Neural cell (in vitro differentiated cells): Measurements from ENCODE around the gene KRR1. TPM values are rescaled to one million over a fixed set of nuclear protein-coding genes. Genes with fewer than 3 reads are reported as not detected.

Experiments
- H2AFZ ChIP-seq: fragments of 200-600, 300-800 bp; sonication (generic), shearing (Covaris generic); 2 replicates; pipeline ENCODE4 v1.6.0; 2014; ENCODE audit warnings: low read depth, mild to moderate bottlenecking, antibody characterized with exemption, low read length, moderate library complexity
- H3F3A ChIP-seq: fragments of 200-600 bp; shearing (Covaris generic); 2 replicates; pipeline ENCODE4 v1.6.1; 2016; ENCODE audit warnings: mild to moderate bottlenecking, moderate library complexity, mixed read lengths, antibody characterized with exemption, low read length; ENCODE audit not compliant: insufficient read depth, poor library complexity, severe bottlenecking
- H3K27ac ChIP-seq: fragments of 200-600, 300-800 bp; sonication (generic), shearing (Covaris generic); 2 replicates; pipeline ENCODE4 v1.5.1; 2014; ENCODE audit warnings: mild to moderate bottlenecking, low read length, moderate library complexity
- H3K27me3 ChIP-seq: fragments of 300-800, 200-600 bp; sonication (generic), shearing (Covaris generic); 2 replicates; pipeline ENCODE4 v1.6.0; 2014; ENCODE audit warnings: mild to moderate bottlenecking, low read depth, low read length, moderate library complexity; ENCODE audit not compliant: insufficient read depth
- H3K36me3 ChIP-seq: fragments of 300-800, 200-600 bp; sonication (generic), shearing (Covaris generic); 2 replicates; pipeline ENCODE4 v1.5.1; 2014; ENCODE audit warnings: mild to moderate bottlenecking, antibody characterized with exemption, low read length, moderate library complexity; ENCODE audit not compliant: insufficient read depth
- H3K4me2 ChIP-seq: fragments of 300-800, 200-600 bp; sonication (generic), shearing (Covaris generic); 2 replicates; pipeline ENCODE4 v1.6.0; 2014; ENCODE audit warnings: mild to moderate bottlenecking, low read length
- H3K4me3 ChIP-seq: fragments of 300-800, 200-600 bp; sonication (generic), shearing (Covaris generic); 2 replicates; pipeline ENCODE4 v1.5.1; 2014; ENCODE audit warnings: mild to moderate bottlenecking, low read length, moderate library complexity
- H3K79me2 ChIP-seq: fragments of 200-600 bp; shearing (Covaris generic); replicated peaks from 2 replicates; pipeline ENCODE4 v1.6.0; 2014; ENCODE audit warnings: mild to moderate bottlenecking, low read length, moderate library complexity; ENCODE audit not compliant: insufficient read depth
- H3K9ac ChIP-seq: fragments of 300-800, 200-600 bp; sonication (generic), shearing (Covaris generic); 2 replicates; pipeline ENCODE4 v1.6.1; 2016; ENCODE audit warnings: mild to moderate bottlenecking, low read length, mixed read lengths
- H3K9me2 ChIP-seq: fragments of 200-600 bp; shearing (Covaris generic); 2 replicates; pipeline ENCODE4 v1.6.1; 2016; ENCODE audit warnings: mild to moderate bottlenecking, low read length, mixed read lengths; ENCODE audit not compliant: insufficient read depth
- H3K9me3 ChIP-seq: fragments of 200-600, 300-800 bp; sonication (generic), shearing (Covaris generic); 2 replicates; pipeline ENCODE4 v1.6.1; 2016; ENCODE audit warnings: mild to moderate bottlenecking, mixed run types, low read length, moderate library complexity, mixed read lengths
- H4K20me1 ChIP-seq: fragments of 200-600 bp; shearing (Covaris generic); 2 replicates; pipeline ENCODE4 v1.6.1; 2016; ENCODE audit warnings: mild to moderate bottlenecking, mixed run types; ENCODE audit not compliant: insufficient read depth
- EP300 ChIP-seq: fragments of 450-650 bp; conservative IDR thresholded peaks from 2 replicates; pipeline ENCODE4 v1.6.1; 2014; ENCODE audit warnings: antibody characterized with exemption, mild to moderate bottlenecking, moderate library complexity; ENCODE audit not compliant: poor library complexity, severe bottlenecking
- EZH2 ChIP-seq: fragments of 200-600, 300-800 bp; shearing (Covaris generic), sonication (generic); IDR thresholded peaks from 2 replicates; pipeline ENCODE4 v1.6.1; 2014; ENCODE audit warnings: antibody characterized with exemption, low read length, borderline replicate concordance, mild to moderate bottlenecking; ENCODE audit not compliant: insufficient read depth, poor library complexity, severe bottlenecking
- MXI1 ChIP-seq: fragments of 450-650 bp; conservative IDR thresholded peaks from 2 replicates; pipeline ENCODE4 v1.6.1; 2014; ENCODE audit warnings: antibody characterized with exemption, mild to moderate bottlenecking; ENCODE audit not compliant: poor library complexity, severe bottlenecking
- POLR2AphosphoS5 ChIP-seq: IDR thresholded peaks from 2 replicates; pipeline ENCODE4 v1.6.1; 2012
- RAD21 ChIP-seq: fragments of 450-650 bp; conservative IDR thresholded peaks from 2 replicates; pipeline ENCODE4 v1.6.1; 2014; ENCODE audit warnings: antibody characterized with exemption, mild to moderate bottlenecking, moderate library complexity
- SMC3 ChIP-seq: fragments of 450-650 bp; conservative IDR thresholded peaks from 2 replicates; pipeline ENCODE4 v1.6.1; 2014; ENCODE audit warnings: antibody characterized with exemption, mild to moderate bottlenecking, moderate library complexity; ENCODE audit not compliant: poor library complexity
- TAF1 ChIP-seq: IDR thresholded peaks from 2 replicates; pipeline ENCODE4 v1.6.1; 2012; ENCODE audit warnings: low read depth
- polyA plus RNA-seq: library from polyadenylated mRNA; depleted of rRNA; stranded (reverse); fragments of >200 nt; gene quantifications from 2 replicates; pipeline ENCODE4 v1.2.3, GENCODE V29; 2014
- TF ChIP-seq, protein P1 (sequence below): fragments of 450-650 bp; IDR thresholded peaks from 2 replicates; pipeline ENCODE4 v1.5.1; 2014; ENCODE audit warnings: antibody characterized with exemption, mild to moderate bottlenecking, moderate library complexity; ENCODE audit not compliant: poor library complexity, severe bottlenecking
- TF ChIP-seq, protein P2 (sequence below): IDR thresholded peaks from 2 replicates; pipeline ENCODE4 v1.6.1; 2012; ENCODE audit warnings: borderline replicate concordance

The KRR1 gene
- polyA plus RNA-seq, 1 donor from 2014 or later = 74.5 TPM

- no peaks in the 10 kb centered on the region for H4K20me1 ChIP-seq
- H3K27ac ChIP-seq = no peak overlapping the region
- H3K9me2 ChIP-seq = no peaks in the 10 kb centered on the region
- no peaks in the 10 kb centered on the region for H3K9me3 ChIP-seq
- no peaks in the 10 kb centered on the region for H3F3A ChIP-seq
- H3K4me3 ChIP-seq = no peak overlapping the region
- TF ChIP-seq MXI1 = no peak
- no peak for TF ChIP-seq EZH2
- TF ChIP-seq RAD21 = no peak
- no peak for TF ChIP-seq SMC3
- no peak for TF ChIP-seq POLR2AphosphoS5
- TF ChIP-seq TAF1 = no peak
- no peak for TF ChIP-seq EP300
- TF ChIP-seq, protein P1, sequence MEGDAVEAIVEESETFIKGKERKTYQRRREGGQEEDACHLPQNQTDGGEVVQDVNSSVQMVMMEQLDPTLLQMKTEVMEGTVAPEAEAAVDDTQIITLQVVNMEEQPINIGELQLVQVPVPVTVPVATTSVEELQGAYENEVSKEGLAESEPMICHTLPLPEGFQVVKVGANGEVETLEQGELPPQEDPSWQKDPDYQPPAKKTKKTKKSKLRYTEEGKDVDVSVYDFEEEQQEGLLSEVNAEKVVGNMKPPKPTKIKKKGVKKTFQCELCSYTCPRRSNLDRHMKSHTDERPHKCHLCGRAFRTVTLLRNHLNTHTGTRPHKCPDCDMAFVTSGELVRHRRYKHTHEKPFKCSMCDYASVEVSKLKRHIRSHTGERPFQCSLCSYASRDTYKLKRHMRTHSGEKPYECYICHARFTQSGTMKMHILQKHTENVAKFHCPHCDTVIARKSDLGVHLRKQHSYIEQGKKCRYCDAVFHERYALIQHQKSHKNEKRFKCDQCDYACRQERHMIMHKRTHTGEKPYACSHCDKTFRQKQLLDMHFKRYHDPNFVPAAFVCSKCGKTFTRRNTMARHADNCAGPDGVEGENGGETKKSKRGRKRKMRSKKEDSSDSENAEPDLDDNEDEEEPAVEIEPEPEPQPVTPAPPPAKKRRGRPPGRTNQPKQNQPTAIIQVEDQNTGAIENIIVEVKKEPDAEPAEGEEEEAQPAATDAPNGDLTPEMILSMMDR = no peak
- TF ChIP-seq, protein P2, sequence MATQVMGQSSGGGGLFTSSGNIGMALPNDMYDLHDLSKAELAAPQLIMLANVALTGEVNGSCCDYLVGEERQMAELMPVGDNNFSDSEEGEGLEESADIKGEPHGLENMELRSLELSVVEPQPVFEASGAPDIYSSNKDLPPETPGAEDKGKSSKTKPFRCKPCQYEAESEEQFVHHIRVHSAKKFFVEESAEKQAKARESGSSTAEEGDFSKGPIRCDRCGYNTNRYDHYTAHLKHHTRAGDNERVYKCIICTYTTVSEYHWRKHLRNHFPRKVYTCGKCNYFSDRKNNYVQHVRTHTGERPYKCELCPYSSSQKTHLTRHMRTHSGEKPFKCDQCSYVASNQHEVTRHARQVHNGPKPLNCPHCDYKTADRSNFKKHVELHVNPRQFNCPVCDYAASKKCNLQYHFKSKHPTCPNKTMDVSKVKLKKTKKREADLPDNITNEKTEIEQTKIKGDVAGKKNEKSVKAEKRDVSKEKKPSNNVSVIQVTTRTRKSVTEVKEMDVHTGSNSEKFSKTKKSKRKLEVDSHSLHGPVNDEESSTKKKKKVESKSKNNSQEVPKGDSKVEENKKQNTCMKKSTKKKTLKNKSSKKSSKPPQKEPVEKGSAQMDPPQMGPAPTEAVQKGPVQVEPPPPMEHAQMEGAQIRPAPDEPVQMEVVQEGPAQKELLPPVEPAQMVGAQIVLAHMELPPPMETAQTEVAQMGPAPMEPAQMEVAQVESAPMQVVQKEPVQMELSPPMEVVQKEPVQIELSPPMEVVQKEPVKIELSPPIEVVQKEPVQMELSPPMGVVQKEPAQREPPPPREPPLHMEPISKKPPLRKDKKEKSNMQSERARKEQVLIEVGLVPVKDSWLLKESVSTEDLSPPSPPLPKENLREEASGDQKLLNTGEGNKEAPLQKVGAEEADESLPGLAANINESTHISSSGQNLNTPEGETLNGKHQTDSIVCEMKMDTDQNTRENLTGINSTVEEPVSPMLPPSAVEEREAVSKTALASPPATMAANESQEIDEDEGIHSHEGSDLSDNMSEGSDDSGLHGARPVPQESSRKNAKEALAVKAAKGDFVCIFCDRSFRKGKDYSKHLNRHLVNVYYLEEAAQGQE = no peak
- H3K36me3 ChIP-seq = no peaks in the 10 kb centered on the region
- no peak overlapping the region for H3K9ac ChIP-seq
- H3K79me2 ChIP-seq = no peaks in the 10 kb centered on the region
- no peaks in the 10 kb centered on the region for H3K27me3 ChIP-seq
- no peak overlapping the region for H2AFZ ChIP-seq
- no peak overlapping the region for H3K4me2 ChIP-seq
Measured at GRCh38 chr12:75477137-75477536, 34.3 kb downstream of the KRR1 start.

- H2AFZ ChIP-seq = no peak overlapping the region
- no peak overlapping the region for H3K9ac ChIP-seq
- TF ChIP-seq EP300 (no peak), POLR2AphosphoS5 (no peak), MXI1 (no peak), EZH2 (no peak), TAF1 (no peak), RAD21 (no peak), SMC3 (no peak)
- TF ChIP-seq, protein P1 = no peak
- TF ChIP-seq, protein P2 = no peak
- no peak overlapping the region for H3K27ac ChIP-seq
- H3K27me3 ChIP-seq = no peaks in the 10 kb centered on the region
- H3K9me3 ChIP-seq = no peaks in the 10 kb centered on the region
- H3K4me3 ChIP-seq = no peak overlapping the region
- H3K36me3 ChIP-seq = no peaks in the 10 kb centered on the region
- no peaks in the 10 kb centered on the region for H3F3A ChIP-seq
- H4K20me1 ChIP-seq = no peaks in the 10 kb centered on the region
- H3K4me2 ChIP-seq = no peak overlapping the region
- H3K79me2 ChIP-seq = no peaks in the 10 kb centered on the region
- no peaks in the 10 kb centered on the region for H3K9me2 ChIP-seq
Measured at GRCh38 chr12:75476071-75476470, 35.3 kb downstream of the KRR1 start.
